HepG2 (cell line): Measurements from ENCODE around the gene NT5C2. TPM values are rescaled to one million over a fixed set of nuclear protein-coding genes. Genes with fewer than 3 reads are reported as not detected.

Experiments used
- CREBL2 ChIP-seq: sonication (generic); formaldehyde crosslinking; IDR thresholded peaks from 2 replicates; pipeline ENCODE4 v1.8.1; 2023; ENCODE audit warnings: missing genetic modification reagents, mild to moderate bottlenecking, borderline replicate concordance
- EED ChIP-seq: sonication (generic); formaldehyde crosslinking; IDR thresholded peaks from 2 replicates; pipeline ENCODE4 v1.5.0; 2020; ENCODE audit warnings: mild to moderate bottlenecking, missing genetic modification reagents
- HINFP ChIP-seq: sonication (generic); formaldehyde crosslinking; IDR thresholded peaks from 2 replicates; pipeline ENCODE4 v1.4.0; 2020; ENCODE audit warnings: low read depth, mild to moderate bottlenecking, missing genetic modification reagents
- KAT8 ChIP-seq: IDR thresholded peaks from 2 replicates; pipeline ENCODE4 v1.6.1; 2016; ENCODE audit warnings: missing genetic modification reagents, missing compliant biosample characterization
- MIER3 ChIP-seq: IDR thresholded peaks from 2 replicates; pipeline ENCODE4 v1.6.1; 2016; ENCODE audit warnings: missing compliant biosample characterization, borderline replicate concordance
- NCOA2 ChIP-seq: sonication (generic); formaldehyde crosslinking; IDR thresholded peaks from 2 replicates; pipeline ENCODE4 v1.8.0; 2022; ENCODE audit warnings: inconsistent platforms
- NFATC3 ChIP-seq: sonication (generic); formaldehyde crosslinking; IDR thresholded peaks from 2 replicates; pipeline ENCODE4 v1.5.1; 2020; ENCODE audit warnings: mild to moderate bottlenecking, missing genetic modification reagents
- POLR2G ChIP-seq: fragments of 200-400 bp; formaldehyde crosslinking; IDR thresholded peaks from 2 replicates; pipeline ENCODE4 v1.6.1; 2018; ENCODE audit warnings: mild to moderate bottlenecking, low read depth, low read length, moderate library complexity
- SP140L ChIP-seq: sonication (generic); formaldehyde crosslinking; IDR thresholded peaks from 2 replicates; pipeline ENCODE4 v1.4.0; 2020; ENCODE audit warnings: missing genetic modification reagents, borderline replicate concordance
- TEF ChIP-seq: sonication (generic); formaldehyde crosslinking; IDR thresholded peaks from 2 replicates; pipeline ENCODE4 v1.5.0; 2020; ENCODE audit warnings: missing genetic modification reagents
- ZBTB1 ChIP-seq: sonication (generic); formaldehyde crosslinking; IDR thresholded peaks from 2 replicates; pipeline ENCODE4 v1.4.0; 2020; ENCODE audit warnings: missing genetic modification reagents, borderline replicate concordance
- ZNF235 ChIP-seq: sonication (generic); formaldehyde crosslinking; IDR thresholded peaks from 2 replicates; pipeline ENCODE4 v1.8.1; 2023; ENCODE audit warnings: mild to moderate bottlenecking, missing genetic modification reagents, borderline replicate concordance
- ZNF530 ChIP-seq: sonication (generic); formaldehyde crosslinking; IDR thresholded peaks from 2 replicates; pipeline ENCODE4 v1.5.0; 2020; ENCODE audit warnings: low read depth, mild to moderate bottlenecking, missing genetic modification reagents
- polyA plus RNA-seq, 8 experiments: library from polyadenylated mRNA; depleted of rRNA in 3 of 8; stranded (reverse) in 7 of 8; unstranded in 1 of 8; fragments of >200 nt; fragmentation: Illumina TruSeq in 4 of 8; extraction: Trizol in 4 of 8; gene quantifications; 2 replicates each; pipeline versions ENCODE4 v1.2.1 to v1.2.3, GENCODE V29; 2011 to 2016; ENCODE audit warnings: low read depth in 4 of 8, missing spikeins in 1 of 8, mixed read lengths in 1 of 8; ENCODE audit not compliant: insufficient read depth in 1 of 8
- total RNA-seq, 5 experiments: library from RNA; depleted of rRNA; stranded (reverse); fragments of >200 nt; fragmentation: Illumina TruSeq; extraction: Trizol; gene quantifications; 2 replicates each; pipeline ENCODE4 v1.2.3, GENCODE V29; 2016; ENCODE audit warnings: low read depth in 1 of 5
- TF ChIP-seq, protein P1 (sequence below): sonication (generic); formaldehyde crosslinking; IDR thresholded peaks from 2 replicates; pipeline ENCODE4 v1.4.0; 2020; ENCODE audit warnings: missing genetic modification reagents, mild to moderate bottlenecking, borderline replicate concordance
- TF ChIP-seq, protein P2 (sequence below): sonication (generic); formaldehyde crosslinking; IDR thresholded peaks from 2 replicates; pipeline ENCODE4 v1.5.1; 2020; ENCODE audit warnings: mild to moderate bottlenecking, missing genetic modification reagents, moderate library complexity

The NT5C2 gene
- total and polyA plus RNA-seq, 2 of the 13 experiments (the other 11 are each of a cell fraction or from before 2014, with no cell fraction given): 40.6 to 55.2 TPM

GRCh38 chr10:103153302-103154197 lies 39.5 kb downstream of the NT5C2 start (continued):
- TF ChIP-seq, protein P1, sequence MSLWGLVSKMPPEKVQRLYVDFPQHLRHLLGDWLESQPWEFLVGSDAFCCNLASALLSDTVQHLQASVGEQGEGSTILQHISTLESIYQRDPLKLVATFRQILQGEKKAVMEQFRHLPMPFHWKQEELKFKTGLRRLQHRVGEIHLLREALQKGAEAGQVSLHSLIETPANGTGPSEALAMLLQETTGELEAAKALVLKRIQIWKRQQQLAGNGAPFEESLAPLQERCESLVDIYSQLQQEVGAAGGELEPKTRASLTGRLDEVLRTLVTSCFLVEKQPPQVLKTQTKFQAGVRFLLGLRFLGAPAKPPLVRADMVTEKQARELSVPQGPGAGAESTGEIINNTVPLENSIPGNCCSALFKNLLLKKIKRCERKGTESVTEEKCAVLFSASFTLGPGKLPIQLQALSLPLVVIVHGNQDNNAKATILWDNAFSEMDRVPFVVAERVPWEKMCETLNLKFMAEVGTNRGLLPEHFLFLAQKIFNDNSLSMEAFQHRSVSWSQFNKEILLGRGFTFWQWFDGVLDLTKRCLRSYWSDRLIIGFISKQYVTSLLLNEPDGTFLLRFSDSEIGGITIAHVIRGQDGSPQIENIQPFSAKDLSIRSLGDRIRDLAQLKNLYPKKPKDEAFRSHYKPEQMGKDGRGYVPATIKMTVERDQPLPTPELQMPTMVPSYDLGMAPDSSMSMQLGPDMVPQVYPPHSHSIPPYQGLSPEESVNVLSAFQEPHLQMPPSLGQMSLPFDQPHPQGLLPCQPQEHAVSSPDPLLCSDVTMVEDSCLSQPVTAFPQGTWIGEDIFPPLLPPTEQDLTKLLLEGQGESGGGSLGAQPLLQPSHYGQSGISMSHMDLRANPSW (CRISPR knock-in tag): no peak
- TF ChIP-seq ZNF235 (CRISPR knock-in tag) (no peak), MIER3 (peak; percentile 22; the same call in 1 of the 2 replicates), TEF (peak; percentile 79; the same call in 1 of the 2 replicates), NCOA2 (peak; percentile 60), SP140L (CRISPR knock-in tag) (no peak), ZBTB1 (no peak), ZNF530 (no peak), KAT8 (no peak; the same call in 1 of the 2 replicates), CREBL2 (CRISPR knock-in tag) (no peak), EED (no peak), POLR2G (0 out of 2 replicates have a peak, but pooled peaks have one; percentile 35), NFATC3 (no peak), HINFP (CRISPR knock-in tag) (no peak)
- TF ChIP-seq, protein P2, sequence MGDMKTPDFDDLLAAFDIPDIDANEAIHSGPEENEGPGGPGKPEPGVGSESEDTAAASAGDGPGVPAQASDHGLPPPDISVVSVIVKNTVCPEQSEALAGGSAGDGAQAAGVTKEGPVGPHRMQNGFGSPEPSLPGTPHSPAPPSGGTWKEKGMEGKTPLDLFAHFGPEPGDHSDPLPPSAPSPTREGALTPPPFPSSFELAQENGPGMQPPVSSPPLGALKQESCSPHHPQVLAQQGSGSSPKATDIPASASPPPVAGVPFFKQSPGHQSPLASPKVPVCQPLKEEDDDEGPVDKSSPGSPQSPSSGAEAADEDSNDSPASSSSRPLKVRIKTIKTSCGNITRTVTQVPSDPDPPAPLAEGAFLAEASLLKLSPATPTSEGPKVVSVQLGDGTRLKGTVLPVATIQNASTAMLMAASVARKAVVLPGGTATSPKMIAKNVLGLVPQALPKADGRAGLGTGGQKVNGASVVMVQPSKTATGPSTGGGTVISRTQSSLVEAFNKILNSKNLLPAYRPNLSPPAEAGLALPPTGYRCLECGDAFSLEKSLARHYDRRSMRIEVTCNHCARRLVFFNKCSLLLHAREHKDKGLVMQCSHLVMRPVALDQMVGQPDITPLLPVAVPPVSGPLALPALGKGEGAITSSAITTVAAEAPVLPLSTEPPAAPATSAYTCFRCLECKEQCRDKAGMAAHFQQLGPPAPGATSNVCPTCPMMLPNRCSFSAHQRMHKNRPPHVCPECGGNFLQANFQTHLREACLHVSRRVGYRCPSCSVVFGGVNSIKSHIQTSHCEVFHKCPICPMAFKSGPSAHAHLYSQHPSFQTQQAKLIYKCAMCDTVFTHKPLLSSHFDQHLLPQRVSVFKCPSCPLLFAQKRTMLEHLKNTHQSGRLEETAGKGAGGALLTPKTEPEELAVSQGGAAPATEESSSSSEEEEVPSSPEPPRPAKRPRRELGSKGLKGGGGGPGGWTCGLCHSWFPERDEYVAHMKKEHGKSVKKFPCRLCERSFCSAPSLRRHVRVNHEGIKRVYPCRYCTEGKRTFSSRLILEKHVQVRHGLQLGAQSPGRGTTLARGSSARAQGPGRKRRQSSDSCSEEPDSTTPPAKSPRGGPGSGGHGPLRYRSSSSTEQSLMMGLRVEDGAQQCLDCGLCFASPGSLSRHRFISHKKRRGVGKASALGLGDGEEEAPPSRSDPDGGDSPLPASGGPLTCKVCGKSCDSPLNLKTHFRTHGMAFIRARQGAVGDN (CRISPR knock-in tag): no peak
